ENCODE results near the gene ITPR3.

ITPR3 gene

GRCh38 chr6:33696548-33697518 lies 75.7 kb downstream of the ITPR3 start:
- Mint-ChIP-seq H3K27me3 (no peaks in the 10 kb centered on the region), H3K4me3 (peak overlapping the region; percentile 51 to 57), H3K27ac (peak overlapping the region; percentile 91 to 93), H3K4me1 (peaks cover 79% of the 10 kb centered on the region), H3K9me3 (no peaks in the 10 kb centered on the region)
- no peak for ATAC-seq
- DNase-seq, result no peak

DNA sequence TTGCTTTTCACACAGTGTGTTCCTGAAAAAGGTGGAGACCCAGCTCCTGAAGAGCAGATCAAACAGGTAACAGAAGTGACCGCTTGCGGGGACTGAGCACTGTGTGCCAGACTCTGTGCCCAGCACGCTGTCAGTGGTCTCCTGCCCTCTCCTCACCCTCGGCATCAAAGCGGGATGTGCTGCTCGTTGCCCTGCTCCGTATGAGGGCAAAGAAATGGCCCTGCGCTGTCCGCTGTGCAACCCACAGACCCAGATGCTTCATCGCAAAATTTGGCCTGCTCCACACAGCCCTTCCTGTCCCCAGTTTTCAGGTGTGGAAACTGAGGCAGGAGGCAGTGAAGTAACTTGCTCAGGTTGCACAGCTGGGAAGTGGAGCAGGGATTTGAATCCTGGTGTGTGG lies 76.7 kb downstream of the ITPR3 start:
- Mint-ChIP-seq H3K27me3 (no peaks in the 10 kb centered on the region), H3K27ac (peak overlapping the region in 1 of 2 donors; percentile 88), H3K4me3 (no peak overlapping the region), H3K9me3 (no peaks in the 10 kb centered on the region), H3K4me1 (peaks cover 69% of the 10 kb centered on the region)
- no peak for DNase-seq
- ATAC-seq, result no peak

GRCh38 chr6:33698494-33698893 lies 77.4 kb downstream of the ITPR3 start:
- Mint-ChIP-seq H3K4me1 (peaks cover 62% of the 10 kb centered on the region), H3K27ac (no peak overlapping the region), H3K9me3 (no peaks in the 10 kb centered on the region)

GRCh38 chr6:33699131-33699530 lies 78.0 kb downstream of the ITPR3 start:
- Mint-ChIP-seq H3K27ac (no peak overlapping the region), H3K4me3 (no peak overlapping the region), H3K27me3 (no peaks in the 10 kb centered on the region), H3K9me3 (no peaks in the 10 kb centered on the region), H3K4me1 (peaks cover 56% of the 10 kb centered on the region)
- DNase-seq (no peak), ATAC-seq (no peak)

More at GRCh38 chr6:33698494-33698893, 77.4 kb downstream of the ITPR3 start:
- DNase-seq (no peak), ATAC-seq (no peak)
- H3K4me3 Mint-ChIP-seq, result no peak overlapping the region
- H3K27me3 Mint-ChIP-seq, result no peaks in the 10 kb centered on the region

DNA sequence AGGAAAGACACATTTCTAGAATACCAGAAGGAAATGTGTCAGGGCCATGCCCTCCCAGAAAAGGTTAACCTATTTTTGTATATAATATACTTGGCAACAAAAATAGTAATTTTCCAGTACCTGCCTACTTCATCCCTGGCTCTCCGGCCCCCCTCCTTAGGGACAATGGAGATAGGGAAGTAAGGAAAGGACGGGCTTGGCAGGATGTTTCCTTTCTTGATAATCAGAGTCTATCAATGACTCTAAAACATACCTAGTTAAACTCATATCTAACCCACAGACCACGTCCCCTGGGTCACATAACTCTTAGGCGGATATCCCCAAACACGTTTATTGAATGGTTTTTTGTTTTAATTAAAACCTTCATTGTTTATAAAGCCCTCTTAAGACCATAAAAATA lies 78.6 kb downstream of the ITPR3 start:
- DNase-seq, result no peak
- ATAC-seq, result peak; percentile 35
- Mint-ChIP-seq H3K4me3 (no peak overlapping the region), H3K9me3 (no peaks in the 10 kb centered on the region), H3K4me1 (peaks cover 50% of the 10 kb centered on the region), H3K27ac (no peak overlapping the region), H3K27me3 (no peaks in the 10 kb centered on the region)

DNA sequence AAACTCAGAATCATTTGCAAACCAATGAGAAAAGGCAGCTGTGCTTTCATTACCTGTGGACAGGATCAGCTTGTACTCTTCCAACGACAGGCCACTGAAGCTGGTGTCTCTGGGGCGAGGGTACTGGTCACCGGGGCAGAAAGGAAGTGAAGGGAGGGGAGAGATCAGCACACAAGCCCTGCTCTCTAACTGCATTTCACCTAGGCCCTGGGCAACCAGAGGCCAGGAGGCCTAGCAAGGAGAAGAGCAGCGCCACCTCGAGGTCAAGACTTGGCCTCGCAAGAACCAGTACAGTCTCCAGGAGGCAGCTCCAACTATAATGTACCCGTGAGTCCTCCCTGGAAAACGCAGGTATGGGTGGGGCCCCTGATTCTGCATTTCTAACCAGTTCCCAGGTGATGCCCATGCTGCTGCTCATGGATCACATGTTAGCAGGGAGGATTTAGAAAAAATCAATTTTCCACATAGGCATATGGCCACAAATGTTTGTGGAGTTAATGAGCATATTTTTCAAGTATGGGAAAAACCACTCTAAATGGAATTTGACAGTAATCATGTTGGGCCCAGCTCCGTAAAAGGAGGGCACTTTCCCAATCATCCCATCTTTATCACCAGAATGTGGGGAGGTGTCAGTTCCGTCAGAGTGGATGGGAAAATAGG lies 79.4 kb downstream of the ITPR3 start:
- H3K4me1 Mint-ChIP-seq, result peaks cover 42% of the 10 kb centered on the region
- no peak overlapping the region for H3K27ac Mint-ChIP-seq
- no peak overlapping the region for H3K4me3 Mint-ChIP-seq
- no peaks in the 10 kb centered on the region for H3K9me3 Mint-ChIP-seq
- peak; percentile 58 to 77 for DNase-seq
- peak; percentile 86 for ATAC-seq
- H3K27me3 Mint-ChIP-seq, result no peaks in the 10 kb centered on the region

- peak; percentile 83 for ATAC-seq
- peak in 1 of 2 donors; percentile 46 for DNase-seq
- H3K27ac Mint-ChIP-seq, result peak overlapping the region in 1 of 2 donors; percentile 21
Observed at GRCh38 chr6:33702345-33702977, 81.3 kb downstream of the ITPR3 start.

DNA sequence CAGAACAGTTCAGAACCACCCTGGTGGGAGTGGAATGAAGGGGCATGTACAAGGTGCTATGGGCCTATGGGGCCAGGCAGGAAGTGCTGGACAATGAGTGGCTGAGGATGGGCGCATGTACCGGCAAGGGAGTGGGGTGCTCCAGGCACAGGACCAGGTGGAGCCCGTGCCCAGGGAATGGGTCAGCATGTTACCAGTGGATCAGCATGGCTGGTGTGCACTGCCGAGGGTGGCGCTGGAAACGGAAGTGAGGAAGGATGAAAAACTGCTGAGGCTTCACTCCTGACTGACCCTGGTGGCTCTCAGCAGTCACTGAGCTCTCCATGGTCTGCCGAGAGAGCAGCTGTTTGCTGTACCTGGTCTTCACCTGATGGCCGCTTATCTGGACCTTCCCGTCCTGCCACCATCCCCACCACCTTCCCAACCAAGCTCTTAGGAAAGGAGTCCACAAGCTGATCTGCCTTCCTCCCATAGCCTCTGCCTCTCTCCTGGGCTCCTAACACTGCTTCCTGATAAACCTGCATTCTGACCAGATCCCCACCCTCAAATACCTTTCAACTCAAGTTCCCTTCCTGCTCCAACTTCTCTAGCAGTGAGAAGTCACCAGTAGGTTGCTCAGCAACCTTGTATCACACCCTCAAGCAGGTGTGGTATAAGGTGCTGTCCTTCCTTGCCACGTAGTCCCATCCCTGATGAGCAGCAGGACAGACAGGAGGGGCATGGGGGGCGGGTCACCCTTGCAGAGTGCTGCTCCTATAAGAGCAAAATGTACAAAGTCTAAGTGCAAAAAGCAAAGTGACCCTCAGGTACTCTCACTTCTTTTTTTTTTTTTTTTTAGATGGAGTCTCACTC lies 83.3 kb downstream of the ITPR3 start:
- Mint-ChIP-seq H3K4me1 (peaks cover 38% of the 10 kb centered on the region), H3K27me3 (no peaks in the 10 kb centered on the region), H3K9me3 (no peaks in the 10 kb centered on the region), H3K27ac (peak overlapping the region in 1 of 2 donors; percentile 32), H3K4me3 (no peak overlapping the region)
- ATAC-seq, result no peak
- no peak for DNase-seq

More at GRCh38 chr6:33702345-33702977, 81.3 kb downstream of the ITPR3 start:
- peaks cover 28% of the 10 kb centered on the region for H3K4me1 Mint-ChIP-seq
- H3K9me3 Mint-ChIP-seq, result no peaks in the 10 kb centered on the region
- H3K27me3 Mint-ChIP-seq, result no peaks in the 10 kb centered on the region
- no peak overlapping the region for H3K4me3 Mint-ChIP-seq

DNA sequence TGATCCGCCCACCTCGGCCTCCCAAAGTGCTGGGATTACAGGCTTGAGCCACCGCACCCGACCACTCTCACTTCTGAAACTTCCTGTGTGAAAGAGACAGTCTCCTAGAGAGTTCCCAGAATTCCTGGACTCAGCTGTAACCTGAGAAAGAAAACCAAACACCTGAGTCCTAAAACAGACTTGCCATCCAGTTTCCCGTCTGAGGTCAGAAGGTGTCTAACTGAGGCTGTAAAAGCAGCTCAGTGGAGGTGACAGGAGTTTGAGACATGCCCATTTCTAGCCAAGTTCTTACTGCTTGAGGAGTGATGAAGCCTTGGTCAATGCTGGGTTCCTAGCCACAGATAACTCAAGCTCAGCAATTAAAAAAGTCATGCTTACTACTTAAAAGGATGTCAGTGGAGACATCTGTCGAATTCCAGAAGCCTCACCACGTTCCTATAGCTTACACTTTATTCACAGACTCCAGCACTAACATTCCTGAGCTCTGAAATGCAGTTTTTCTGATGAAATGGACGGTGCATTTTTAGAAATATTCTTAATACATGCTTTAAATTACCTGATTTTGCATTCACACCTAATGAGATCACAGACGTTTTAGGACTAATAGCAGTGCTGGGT lies 84.3 kb downstream of the ITPR3 start:
- H3K4me1 Mint-ChIP-seq, result peaks cover 42% of the 10 kb centered on the region
- H3K4me3 Mint-ChIP-seq, result no peak overlapping the region
- DNase-seq (no peak), ATAC-seq (no peak)
- no peaks in the 10 kb centered on the region for H3K9me3 Mint-ChIP-seq
- no peaks in the 10 kb centered on the region for H3K27me3 Mint-ChIP-seq
- H3K27ac Mint-ChIP-seq, result no peak overlapping the region

- no peaks in the 10 kb centered on the region for H3K9me3 Mint-ChIP-seq
- H3K4me3 Mint-ChIP-seq, result no peak overlapping the region
- no peaks in the 10 kb centered on the region for H3K27me3 Mint-ChIP-seq
- ATAC-seq (no peak), DNase-seq (no peak)
- H3K4me1 Mint-ChIP-seq, result peaks cover 41% of the 10 kb centered on the region
- no peak overlapping the region for H3K27ac Mint-ChIP-seq
Observed at GRCh38 chr6:33705955-33706725, 85.0 kb downstream of the ITPR3 start.

DNA sequence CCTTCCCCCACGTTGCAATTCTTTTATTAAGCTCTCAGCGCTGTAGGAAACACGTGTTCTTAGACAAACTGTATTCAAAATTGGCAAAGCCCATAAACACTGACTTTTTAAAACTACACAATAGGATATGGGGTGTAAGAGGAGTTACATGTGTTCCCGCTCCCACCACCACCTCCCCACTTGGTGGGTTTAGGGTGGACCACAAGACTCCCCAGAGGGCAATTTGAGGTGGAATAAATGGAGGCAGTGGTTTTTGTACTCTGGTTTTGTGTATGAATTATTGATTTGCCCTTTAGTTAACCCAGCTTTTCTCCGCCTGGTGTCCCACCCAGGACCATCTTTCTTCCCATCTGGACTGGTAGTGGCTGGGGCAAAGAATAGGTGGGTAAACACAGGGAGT lies 86.6 kb downstream of the ITPR3 start:
- no peak for DNase-seq
- ATAC-seq, result no peak
- no peak overlapping the region for H3K4me3 Mint-ChIP-seq
- H3K9me3 Mint-ChIP-seq, result no peaks in the 10 kb centered on the region
- no peak overlapping the region for H3K27ac Mint-ChIP-seq
- H3K27me3 Mint-ChIP-seq, result no peaks in the 10 kb centered on the region
- H3K4me1 Mint-ChIP-seq, result peaks cover 49% of the 10 kb centered on the region

DNA sequence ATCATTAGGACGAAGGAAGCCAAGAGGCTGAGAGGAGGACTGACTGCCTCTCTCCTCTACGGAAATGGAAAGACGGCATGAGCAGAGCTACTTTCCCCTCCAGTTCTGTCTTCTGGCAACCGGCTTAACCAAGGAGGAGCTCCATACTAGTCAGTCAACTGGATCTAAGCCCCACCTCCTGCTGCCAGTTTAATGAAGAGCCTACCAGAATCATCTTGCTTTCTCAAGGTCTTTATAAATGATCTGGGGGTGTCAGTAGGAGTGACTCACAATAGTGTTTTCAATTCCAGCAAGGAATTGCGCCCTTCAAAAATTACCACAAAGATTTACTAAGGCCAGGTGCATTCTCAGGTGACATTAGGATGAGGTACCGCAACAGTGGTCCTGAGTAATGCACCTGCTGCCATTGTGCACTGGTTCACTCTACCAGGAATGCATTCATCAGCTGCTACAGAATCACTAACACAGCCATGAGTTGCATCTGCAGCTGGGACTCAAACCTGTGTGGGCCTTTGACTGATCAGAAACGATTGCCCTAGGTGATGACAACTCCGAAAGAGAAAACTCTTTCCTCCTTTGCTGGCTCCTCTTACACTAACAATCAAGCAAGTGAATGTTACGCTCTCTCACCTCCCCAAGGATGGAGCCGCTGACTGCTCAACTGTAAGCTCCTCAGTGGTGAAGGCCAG lies 87.5 kb downstream of the ITPR3 start:
- Mint-ChIP-seq H3K4me1 (peaks cover 49% of the 10 kb centered on the region), H3K27me3 (no peaks in the 10 kb centered on the region), H3K4me3 (peak overlapping the region in 1 of 2 donors; percentile 1), H3K27ac (peak overlapping the region in 1 of 2 donors; percentile 29), H3K9me3 (no peaks in the 10 kb centered on the region)
- DNase-seq (no peak), ATAC-seq (no peak)

GRCh38 chr6:33709605-33710295 lies 88.6 kb downstream of the ITPR3 start:
- ATAC-seq, result no peak
- Mint-ChIP-seq H3K4me1 (peaks cover 49% of the 10 kb centered on the region), H3K27me3 (no peaks in the 10 kb centered on the region), H3K9me3 (no peaks in the 10 kb centered on the region), H3K27ac (no peak overlapping the region), H3K4me3 (peak overlapping the region; percentile 98)
- no peak for DNase-seq
